ENCODE measurements around the gene LBP.

Gene LBP

GRCh38 chr20:38339997-38340396 is 6.3 kb upstream of the LBP start:
- H3K27me3 ChIP-seq (ENCODE audit: control insufficient read depth, insufficient read depth, low read length): no peaks in the 10 kb centered on the region

GRCh38 chr20:38340693-38341092 is 5.6 kb upstream of the LBP start:
- Histone ChIP-seq H3K9ac (ENCODE audit: low read depth, low read length) (no peak overlapping the region), H3K9me3 (ENCODE audit: control insufficient read depth, insufficient read depth, low read length) (no peaks in the 10 kb centered on the region), H3K4me1 (ENCODE audit: control insufficient read depth, insufficient read depth, low read length) (peaks cover 21% of the 10 kb centered on the region), H3K36me3 (ENCODE audit: control insufficient read depth, insufficient read depth, low read length) (no peaks in the 10 kb centered on the region), H3K27me3 (ENCODE audit: control insufficient read depth, insufficient read depth, low read length) (no peaks in the 10 kb centered on the region), H3K4me3 (ENCODE audit: low read depth, low read length) (no peak overlapping the region)

More at GRCh38 chr20:38339997-38340396, 6.3 kb upstream of the LBP start:
- Histone ChIP-seq H3K4me3 (ENCODE audit: low read depth, low read length) (no peak overlapping the region), H3K4me1 (ENCODE audit: control insufficient read depth, insufficient read depth, low read length) (peaks cover 21% of the 10 kb centered on the region), H3K9me3 (ENCODE audit: control insufficient read depth, insufficient read depth, low read length) (no peaks in the 10 kb centered on the region), H3K36me3 (ENCODE audit: control insufficient read depth, insufficient read depth, low read length) (no peaks in the 10 kb centered on the region), H3K9ac (ENCODE audit: low read depth, low read length) (no peak overlapping the region)

- no peak overlapping the region for H3K4me3 ChIP-seq (ENCODE audit: low read depth, low read length)
- no peaks in the 10 kb centered on the region for H3K36me3 ChIP-seq (ENCODE audit: control insufficient read depth, insufficient read depth, low read length)
- no peaks in the 10 kb centered on the region for H3K9me3 ChIP-seq (ENCODE audit: control insufficient read depth, insufficient read depth, low read length)
- peak overlapping the region; percentile 18 for H3K9ac ChIP-seq (ENCODE audit: low read depth, low read length)
- H3K27me3 ChIP-seq (ENCODE audit: control insufficient read depth, insufficient read depth, low read length): no peaks in the 10 kb centered on the region
- H3K4me1 ChIP-seq (ENCODE audit: control insufficient read depth, insufficient read depth, low read length): peaks cover 21% of the 10 kb centered on the region
These were observed 4.1 kb upstream of the LBP start for GRCh38 chr20:38342216-38342615.

- H3K27me3 ChIP-seq (ENCODE audit: control insufficient read depth, insufficient read depth, low read length): no peaks in the 10 kb centered on the region
- no peaks in the 10 kb centered on the region for H3K36me3 ChIP-seq (ENCODE audit: control insufficient read depth, insufficient read depth, low read length)
- no peak overlapping the region for H3K4me3 ChIP-seq (ENCODE audit: low read depth, low read length)
- H3K9me3 ChIP-seq (ENCODE audit: control insufficient read depth, insufficient read depth, low read length): no peaks in the 10 kb centered on the region
- peak overlapping the region; percentile 38 for H3K9ac ChIP-seq (ENCODE audit: low read depth, low read length)
- peaks cover 21% of the 10 kb centered on the region for H3K4me1 ChIP-seq (ENCODE audit: control insufficient read depth, insufficient read depth, low read length)
These were observed 3.5 kb upstream of the LBP start for GRCh38 chr20:38342713-38343310.

GRCh38 chr20:38343311-38344106 is 2.8 kb upstream of the LBP start:
- Histone ChIP-seq H3K4me3 (ENCODE audit: low read depth, low read length) (no peak overlapping the region), H3K27me3 (ENCODE audit: control insufficient read depth, insufficient read depth, low read length) (no peaks in the 10 kb centered on the region), H3K4me1 (ENCODE audit: control insufficient read depth, insufficient read depth, low read length) (peaks cover 21% of the 10 kb centered on the region), H3K9ac (ENCODE audit: low read depth, low read length) (no peak overlapping the region), H3K9me3 (ENCODE audit: control insufficient read depth, insufficient read depth, low read length) (no peaks in the 10 kb centered on the region), H3K36me3 (ENCODE audit: control insufficient read depth, insufficient read depth, low read length) (no peaks in the 10 kb centered on the region)

GRCh38 chr20:38344107-38344701 is 2.1 kb upstream of the LBP start:
- H3K27me3 ChIP-seq (ENCODE audit: control insufficient read depth, insufficient read depth, low read length): no peaks in the 10 kb centered on the region
- H3K9me3 ChIP-seq (ENCODE audit: control insufficient read depth, insufficient read depth, low read length): no peaks in the 10 kb centered on the region
- no peak overlapping the region for H3K4me3 ChIP-seq (ENCODE audit: low read depth, low read length)
- no peaks in the 10 kb centered on the region for H3K36me3 ChIP-seq (ENCODE audit: control insufficient read depth, insufficient read depth, low read length)
- no peak overlapping the region for H3K9ac ChIP-seq (ENCODE audit: low read depth, low read length)
- peaks cover 18% of the 10 kb centered on the region for H3K4me1 ChIP-seq (ENCODE audit: control insufficient read depth, insufficient read depth, low read length)

- H3K36me3 ChIP-seq (ENCODE audit: control insufficient read depth, insufficient read depth, low read length): no peaks in the 10 kb centered on the region
- H3K9ac ChIP-seq (ENCODE audit: low read depth, low read length): no peak overlapping the region
- H3K4me3 ChIP-seq (ENCODE audit: low read depth, low read length): no peak overlapping the region
- no peaks in the 10 kb centered on the region for H3K9me3 ChIP-seq (ENCODE audit: control insufficient read depth, insufficient read depth, low read length)
- peaks cover 16% of the 10 kb centered on the region for H3K4me1 ChIP-seq (ENCODE audit: control insufficient read depth, insufficient read depth, low read length)
- H3K27me3 ChIP-seq (ENCODE audit: control insufficient read depth, insufficient read depth, low read length): no peaks in the 10 kb centered on the region
These were observed 639 bp upstream of the LBP start for GRCh38 chr20:38345643-38346042.

GRCh38 chr20:38346741-38347140 is 459 bp downstream of the LBP start:
- Histone ChIP-seq H3K4me1 (ENCODE audit: control insufficient read depth, insufficient read depth, low read length) (peaks cover 14% of the 10 kb centered on the region), H3K9me3 (ENCODE audit: control insufficient read depth, insufficient read depth, low read length) (no peaks in the 10 kb centered on the region), H3K27me3 (ENCODE audit: control insufficient read depth, insufficient read depth, low read length) (no peaks in the 10 kb centered on the region)

GRCh38 chr20:38349856-38350255 is 3.6 kb downstream of the LBP start:
- peak overlapping the region; percentile 12 for H3K9ac ChIP-seq (ENCODE audit: low read depth, low read length)

More at GRCh38 chr20:38346741-38347140, 459 bp downstream of the LBP start:
- no peaks in the 10 kb centered on the region for H3K36me3 ChIP-seq (ENCODE audit: control insufficient read depth, insufficient read depth, low read length)
- H3K9ac ChIP-seq (ENCODE audit: low read depth, low read length): no peak overlapping the region
- no peak overlapping the region for H3K4me3 ChIP-seq (ENCODE audit: low read depth, low read length)

GRCh38 chr20:38350879-38351775 is 4.8 kb downstream of the LBP start:
- H3K36me3 ChIP-seq (ENCODE audit: control insufficient read depth, insufficient read depth, low read length): no peaks in the 10 kb centered on the region
- H3K27me3 ChIP-seq (ENCODE audit: control insufficient read depth, insufficient read depth, low read length): no peaks in the 10 kb centered on the region
- H3K4me3 ChIP-seq (ENCODE audit: low read depth, low read length): no peak overlapping the region

More at GRCh38 chr20:38349856-38350255, 3.6 kb downstream of the LBP start:
- Histone ChIP-seq H3K4me1 (ENCODE audit: control insufficient read depth, insufficient read depth, low read length) (peaks cover 9% of the 10 kb centered on the region), H3K9me3 (ENCODE audit: control insufficient read depth, insufficient read depth, low read length) (no peaks in the 10 kb centered on the region), H3K36me3 (ENCODE audit: control insufficient read depth, insufficient read depth, low read length) (no peaks in the 10 kb centered on the region), H3K4me3 (ENCODE audit: low read depth, low read length) (no peak overlapping the region), H3K27me3 (ENCODE audit: control insufficient read depth, insufficient read depth, low read length) (no peaks in the 10 kb centered on the region)

GRCh38 chr20:38353316-38353715 is 7.0 kb downstream of the LBP start:
- no peak overlapping the region for H3K9ac ChIP-seq (ENCODE audit: low read depth, low read length)
- no peak overlapping the region for H3K4me3 ChIP-seq (ENCODE audit: low read depth, low read length)
- H3K27me3 ChIP-seq (ENCODE audit: control insufficient read depth, insufficient read depth, low read length): no peaks in the 10 kb centered on the region
- H3K9me3 ChIP-seq (ENCODE audit: control insufficient read depth, insufficient read depth, low read length): no peaks in the 10 kb centered on the region
- H3K36me3 ChIP-seq (ENCODE audit: control insufficient read depth, insufficient read depth, low read length): no peaks in the 10 kb centered on the region
- peaks cover 9% of the 10 kb centered on the region for H3K4me1 ChIP-seq (ENCODE audit: control insufficient read depth, insufficient read depth, low read length)

More at GRCh38 chr20:38350879-38351775, 4.8 kb downstream of the LBP start:
- no peak overlapping the region for H3K9ac ChIP-seq (ENCODE audit: low read depth, low read length)
- H3K9me3 ChIP-seq (ENCODE audit: control insufficient read depth, insufficient read depth, low read length): no peaks in the 10 kb centered on the region
- H3K4me1 ChIP-seq (ENCODE audit: control insufficient read depth, insufficient read depth, low read length): peaks cover 9% of the 10 kb centered on the region
